Measurements from ENCODE around the gene TMEM14A.

- no peak for TF ChIP-seq EZH2phosphoT487 (IDR thresholded peaks at IDR 0.05; ENCODE audit: low read depth)
- TF ChIP-seq CTCF (IDR thresholded peaks at IDR 0.05; ENCODE audit: low read depth, low read length) = no peak
These were observed 20.0 kb upstream of the TMEM14A start for GRCh38 chr6:52650941-52651340.

All from OCI-LY3 (cell line).